Testis (tissue), 2 donors: ENCODE results near the gene DUSP22.

Experiments
- POLR2A ChIP-seq: fragments of 450-650 bp; IDR thresholded peaks from one replicate; pipeline ENCODE4 v1.6.1; 2017; ENCODE audit warnings: antibody characterized with exemption, mild to moderate bottlenecking, moderate library complexity
- TF ChIP-seq, protein P1 (sequence below), 3 experiments: fragments of 450-650 bp in 2 of 3; fragments of 200-600 bp in 1 of 3; sonication (generic) in 1 of 3; IDR thresholded peaks; one replicate each; pipeline ENCODE4 v1.5.1; 2016 to 2019; ENCODE audit warnings: antibody characterized with exemption in 3 of 3, mild to moderate bottlenecking in 2 of 3, moderate library complexity in 1 of 3

DNA sequence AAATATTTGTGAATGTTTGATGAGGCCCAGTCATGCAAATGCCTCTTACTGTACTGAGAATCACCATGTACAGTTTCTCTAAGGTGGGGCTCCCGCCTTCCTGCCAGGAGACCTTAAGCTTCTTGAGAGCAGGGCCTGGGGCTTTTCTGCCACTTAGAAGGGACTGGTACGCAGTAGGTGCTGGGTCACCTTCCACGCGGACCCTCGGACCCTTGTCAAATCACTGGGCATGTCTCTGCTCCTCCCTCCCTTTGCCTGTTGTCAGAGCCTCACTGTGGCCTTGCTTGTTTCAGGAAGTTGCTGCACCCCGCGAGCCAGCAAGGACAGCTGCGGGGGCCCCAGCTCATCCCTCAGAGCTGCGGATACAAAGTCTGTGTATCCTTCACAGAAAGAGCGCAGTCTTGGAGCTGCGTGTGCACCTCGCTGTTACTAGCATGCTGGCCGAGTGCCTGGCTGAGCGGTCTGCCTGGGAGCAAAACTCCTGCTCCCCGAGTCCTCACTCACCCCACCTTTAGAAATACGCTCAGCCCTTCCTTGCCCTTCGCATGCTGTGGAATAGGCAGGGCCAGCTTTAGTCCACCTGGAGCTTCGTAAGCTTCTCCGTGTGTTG, 68.6 kb downstream of the DUSP22 start:
- TF ChIP-seq, protein P1, sequence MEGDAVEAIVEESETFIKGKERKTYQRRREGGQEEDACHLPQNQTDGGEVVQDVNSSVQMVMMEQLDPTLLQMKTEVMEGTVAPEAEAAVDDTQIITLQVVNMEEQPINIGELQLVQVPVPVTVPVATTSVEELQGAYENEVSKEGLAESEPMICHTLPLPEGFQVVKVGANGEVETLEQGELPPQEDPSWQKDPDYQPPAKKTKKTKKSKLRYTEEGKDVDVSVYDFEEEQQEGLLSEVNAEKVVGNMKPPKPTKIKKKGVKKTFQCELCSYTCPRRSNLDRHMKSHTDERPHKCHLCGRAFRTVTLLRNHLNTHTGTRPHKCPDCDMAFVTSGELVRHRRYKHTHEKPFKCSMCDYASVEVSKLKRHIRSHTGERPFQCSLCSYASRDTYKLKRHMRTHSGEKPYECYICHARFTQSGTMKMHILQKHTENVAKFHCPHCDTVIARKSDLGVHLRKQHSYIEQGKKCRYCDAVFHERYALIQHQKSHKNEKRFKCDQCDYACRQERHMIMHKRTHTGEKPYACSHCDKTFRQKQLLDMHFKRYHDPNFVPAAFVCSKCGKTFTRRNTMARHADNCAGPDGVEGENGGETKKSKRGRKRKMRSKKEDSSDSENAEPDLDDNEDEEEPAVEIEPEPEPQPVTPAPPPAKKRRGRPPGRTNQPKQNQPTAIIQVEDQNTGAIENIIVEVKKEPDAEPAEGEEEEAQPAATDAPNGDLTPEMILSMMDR (IDR thresholded peaks at IDR 0.05): no peak
- TF ChIP-seq POLR2A: no peak
